Endothelial cell of umbilical vein (primary cell): ENCODE measurements around the gene DMD.

Source experiments
- CTCF ChIP-seq, 2 donors: IDR thresholded peaks; 1 replicate in 1 of 2; 2 replicates in 1 of 2; pipeline ENCODE4 v1.5.1; 2011; ENCODE audit warnings: low read length in 2 of 2, mild to moderate bottlenecking in 2 of 2, moderate library complexity in 2 of 2, control low read depth in 1 of 2, inconsistent platforms in 1 of 2, low read depth in 1 of 2; ENCODE audit not compliant: insufficient read depth in 1 of 2; ENCODE audit errors: extremely low read depth in 1 of 2
- MYC ChIP-seq: IDR thresholded peaks from one replicate; pipeline ENCODE4 v1.6.1; 2011; ENCODE audit warnings: mild to moderate bottlenecking, low read depth, low read length
- POLR2A ChIP-seq: IDR thresholded peaks from 2 replicates; pipeline ENCODE4 v1.6.1; 2012; ENCODE audit warnings: low read depth, mild to moderate bottlenecking, control low read depth, low read length

- TF ChIP-seq POLR2A (no peak), CTCF (IDR thresholded peaks at IDR 0.05; ENCODE audit: extremely low read depth in 1 of 2, insufficient read depth in 1 of 2, low read depth in 1 of 2, low read length in 2 of 2) (no peak), MYC (no peak)
These were observed 210.2 kb downstream of the DMD start for GRCh38 chrX:33001107-33001506.
